Activated CD4-positive, alpha-beta T cell treated with anti-CD3 and anti-CD28 coated beads for 1 hour (primary cell): ENCODE results near the gene CASKIN2.
"Not testable (repeated sequence)": the region's sequence is repeated elsewhere in the genome, so short reads cannot be mapped to it uniquely, and the experiment has no call there.

ENCODE experiments used
- DNase-seq: peaks from one replicate; pipeline ENCODE4 v3.0.0-alpha.2; 2020

CASKIN2 gene

GRCh38 chr17:75544250-75544649 is 28.9 kb upstream of the CASKIN2 start:
- DNase-seq = no peak

- DNase-seq = no peak
These were observed 27.5 kb upstream of the CASKIN2 start for GRCh38 chr17:75542728-75543336.

GRCh38 chr17:75542229-75542628 is 26.9 kb upstream of the CASKIN2 start:
- no peak for DNase-seq

- no peak for DNase-seq
These were observed 25.7 kb upstream of the CASKIN2 start for GRCh38 chr17:75540923-75541503.

GRCh38 chr17:75539967-75540729 is 24.8 kb upstream of the CASKIN2 start:
- DNase-seq = no peak

GRCh38 chr17:75536366-75536765 is 21.0 kb upstream of the CASKIN2 start:
- no peak for DNase-seq

- DNase-seq = no peak
These were observed 20.5 kb upstream of the CASKIN2 start for GRCh38 chr17:75535871-75536270.

GRCh38 chr17:75535119-75535537 is 19.8 kb upstream of the CASKIN2 start:
- DNase-seq = no peak

- no peak for DNase-seq
These were observed 16.4 kb upstream of the CASKIN2 start for GRCh38 chr17:75531721-75532072.

GRCh38 chr17:75530837-75531720 is 15.7 kb upstream of the CASKIN2 start:
- DNase-seq = no peak

- no peak for DNase-seq
These were observed 11.4 kb upstream of the CASKIN2 start for GRCh38 chr17:75526555-75527270.

- DNase-seq = no peak
These were observed 10.6 kb upstream of the CASKIN2 start for GRCh38 chr17:75525806-75526554.

- DNase-seq = peak; percentile 77
These were observed 9.9 kb upstream of the CASKIN2 start, which contains the start of gene LLGL2 for GRCh38 chr17:75524970-75525805. TSS of gene LLGL2 (plus strand) at chr17:75525697. CDS start at chr17:75543427, 17,730 bp downstream.

- no peak for DNase-seq
These were observed 9.1 kb upstream of the CASKIN2 start for GRCh38 chr17:75524269-75524969.

- no peak for DNase-seq
These were observed 8.3 kb upstream of the CASKIN2 start for GRCh38 chr17:75523647-75524046.

- DNase-seq = no peak
These were observed 6.8 kb upstream of the CASKIN2 start for GRCh38 chr17:75521951-75522727.

- no peak for DNase-seq
These were observed 6.0 kb upstream of the CASKIN2 start for GRCh38 chr17:75521290-75521689.

- DNase-seq = not testable (repeated sequence)
These were observed 5.1 kb upstream of the CASKIN2 start for GRCh38 chr17:75520413-75520812.

GRCh38 chr17:75518983-75519537 is 3.7 kb upstream of the CASKIN2 start:
- DNase-seq = no peak
